Ovary (tissue), 9 donors: ENCODE measurements around the gene ANXA9. TPM values are rescaled to one million over a fixed set of nuclear protein-coding genes. Genes with fewer than 3 reads are reported as not detected.

Source experiments
- DNase-seq, 5 donors: peaks; one replicate each; pipeline ENCODE4 v3.0.0-alpha.2; 2019 to 2020
- H3K27ac ChIP-seq, 2 donors: fragments of 200-600 bp; one replicate each; pipeline versions ENCODE4 v1.5.1 to v1.8.0; 2019 to 2022
- H3K27me3 ChIP-seq: fragments of 200-600 bp; one replicate; pipeline ENCODE4 v1.8.0; 2022
- H3K36me3 ChIP-seq: fragments of 200-600 bp; sonication (generic); one replicate; pipeline ENCODE4 v1.5.1; 2019
- H3K4me1 ChIP-seq: one replicate; pipeline ENCODE4 v1.8.1; 2013; ENCODE audit warnings: mild to moderate bottlenecking, moderate library complexity; ENCODE audit not compliant: insufficient read depth
- H3K4me3 ChIP-seq: fragments of 200-600 bp; sonication (generic); one replicate; pipeline ENCODE4 v1.5.1; 2017
- H3K9me3 ChIP-seq, 2 donors: fragments of 200-600 bp in 1 of 2; sonication (generic) in 1 of 2; one replicate each; pipeline versions ENCODE4 v1.5.1 to v1.8.1; 2013 to 2019; ENCODE audit warnings: mild to moderate bottlenecking in 1 of 2, moderate library complexity in 1 of 2
- EP300 ChIP-seq: sonication (generic); formaldehyde crosslinking; IDR thresholded peaks from one replicate; pipeline ENCODE4 v1.6.1; 2017; ENCODE audit warnings: antibody characterized with exemption
- POLR2A ChIP-seq: fragments of 450-650 bp; IDR thresholded peaks from one replicate; pipeline ENCODE4 v1.6.1; 2017; ENCODE audit warnings: antibody characterized with exemption, mild to moderate bottlenecking, moderate library complexity
- WGBS, 3 donors: extraction: QIAGEN DNeasy Blood & Tissue Kit in 1 of 3; methylation state at CpG; one replicate each; pipeline versions ENCODE4 v1.1.5 to v1.1.7; 2013 to 2017; 5-methylcytosine and 5-hydroxymethylcytosine counted together
- intact Hi-C, 4 donors: fragments of 100-400 bp; cut with DNase I; formaldehyde crosslinking; loops; one replicate each; pipeline versions ENCODE4 v1.11.0 to v1.15.1; 2022 to 2023
- polyA plus RNA-seq, 2 donors: library from polyadenylated mRNA; stranded (reverse); fragments of 200-250 nt in 1 of 2; fragments of 350-450 nt in 1 of 2; fragmentation: Illumina TruSeq in 1 of 2; extraction: RNeasy Lipid Tissue Mini Kit (QIAGEN cat#74804) in 1 of 2; gene quantifications; one replicate each; pipeline ENCODE4 v1.2.3, GENCODE V29; 2013 to 2014
- total RNA-seq, 7 donors: library from RNA; depleted of rRNA in 2 of 7; stranded (reverse); fragments of >200 nt in 2 of 7; fragmentation: NEBNext Ultra II Directional in 3 of 7; extraction: Animal tissue kit (Norgen Biotek cat#: 25700) in 3 of 7; gene quantifications; one replicate each; pipeline versions ENCODE4 v1.1.0 to v1.2.4, GENCODE V29; 2016 to 2023
- TF ChIP-seq, protein P1 (sequence below), 3 donors: fragments of 450-650 bp in 2 of 3; fragments of 200-600 bp in 1 of 3; IDR thresholded peaks; one replicate each; pipeline versions ENCODE4 v1.5.1 to v1.8.0; 2016 to 2022; ENCODE audit warnings: antibody characterized with exemption in 3 of 3, mild to moderate bottlenecking in 1 of 3
- donor health status: DM: no; HTN: no; CAD: no; lungs with moderate emphysema.
- donor health status: DM: no; HTN: no; CAD: no.
- donor health status: Bipolar disorder and iron deficiency.
- donor health status: DM: yes; HTN: yes; CAD: no.
- donor health status: DM: no; HTN: no; CAD: no.
- donor health status: DM: yes; HTN: yes; CAD: no.

Gene ANXA9
- total and polyA plus RNA-seq, 9 donors, result 0.24 to 6.9 (median 0.79) TPM

DNA sequence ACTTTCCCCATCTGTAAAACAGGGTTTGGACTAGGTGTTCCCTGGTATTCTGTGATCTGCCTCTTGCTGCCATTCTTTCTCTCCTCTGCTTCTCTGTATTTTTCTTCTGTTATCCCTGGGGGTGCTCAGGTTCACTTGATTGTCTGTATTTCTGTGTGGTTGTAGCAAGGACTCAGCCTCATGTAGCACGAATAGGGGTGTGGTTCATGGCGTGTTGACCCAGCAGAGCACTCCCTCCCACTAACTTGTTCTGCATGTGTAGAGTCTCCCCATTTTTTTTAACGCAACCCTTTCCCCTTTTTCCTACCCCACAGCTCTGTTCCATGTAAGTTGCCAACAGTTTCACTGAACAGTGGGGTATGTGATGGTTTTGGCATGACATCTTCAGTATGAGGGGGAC is 53.1 kb downstream of the ANXA9 start:
- DNase-seq, result no peak
- no peaks in the 10 kb centered on the region for H3K9me3 ChIP-seq
- no peaks in the 10 kb centered on the region for H3K36me3 ChIP-seq
- TF ChIP-seq, protein P1, sequence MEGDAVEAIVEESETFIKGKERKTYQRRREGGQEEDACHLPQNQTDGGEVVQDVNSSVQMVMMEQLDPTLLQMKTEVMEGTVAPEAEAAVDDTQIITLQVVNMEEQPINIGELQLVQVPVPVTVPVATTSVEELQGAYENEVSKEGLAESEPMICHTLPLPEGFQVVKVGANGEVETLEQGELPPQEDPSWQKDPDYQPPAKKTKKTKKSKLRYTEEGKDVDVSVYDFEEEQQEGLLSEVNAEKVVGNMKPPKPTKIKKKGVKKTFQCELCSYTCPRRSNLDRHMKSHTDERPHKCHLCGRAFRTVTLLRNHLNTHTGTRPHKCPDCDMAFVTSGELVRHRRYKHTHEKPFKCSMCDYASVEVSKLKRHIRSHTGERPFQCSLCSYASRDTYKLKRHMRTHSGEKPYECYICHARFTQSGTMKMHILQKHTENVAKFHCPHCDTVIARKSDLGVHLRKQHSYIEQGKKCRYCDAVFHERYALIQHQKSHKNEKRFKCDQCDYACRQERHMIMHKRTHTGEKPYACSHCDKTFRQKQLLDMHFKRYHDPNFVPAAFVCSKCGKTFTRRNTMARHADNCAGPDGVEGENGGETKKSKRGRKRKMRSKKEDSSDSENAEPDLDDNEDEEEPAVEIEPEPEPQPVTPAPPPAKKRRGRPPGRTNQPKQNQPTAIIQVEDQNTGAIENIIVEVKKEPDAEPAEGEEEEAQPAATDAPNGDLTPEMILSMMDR (IDR thresholded peaks at IDR 0.05), result no peak
- no peak for TF ChIP-seq EP300
- TF ChIP-seq POLR2A, result no peak
- H3K27me3 ChIP-seq, result no peaks in the 10 kb centered on the region
- no peak overlapping the region for H3K4me3 ChIP-seq
- WGBS, 3 donors, result 82 to 86% (median 84%) methylated on average over 3 of the region's 3 CpGs
- H3K4me1 ChIP-seq, result no peaks in the 10 kb centered on the region
- no peak overlapping the region for H3K27ac ChIP-seq
- intact Hi-C loops, result no loop called here

DNA sequence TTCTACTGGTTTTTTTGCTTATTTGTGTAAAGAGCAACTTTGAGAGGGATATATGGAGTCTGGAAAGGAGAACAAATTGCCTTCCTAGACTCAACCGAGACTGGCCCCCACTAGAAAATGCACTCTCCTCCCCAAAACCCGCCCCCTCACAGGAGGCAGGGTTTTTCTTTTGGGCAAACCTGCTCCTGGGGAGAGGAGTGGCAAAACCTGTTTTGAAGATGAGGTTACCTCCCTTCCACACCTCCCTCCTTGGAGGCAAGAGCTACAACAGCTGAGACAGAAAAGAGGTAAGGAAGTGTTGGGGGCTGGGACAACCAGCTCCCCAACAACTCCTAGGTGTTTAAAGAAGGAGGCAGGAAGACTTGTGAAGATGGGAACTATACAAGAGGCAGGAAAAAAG is 54.3 kb downstream of the ANXA9 start, which contains the start of gene BNIPL:
TSS of gene BNIPL (plus strand) at position 231 of the 400 bp plus-strand sequence. CDS start at position 371, 140 bp downstream.
- H3K4me3 ChIP-seq, result no peak within 1 kb of the TSS
- TF ChIP-seq EP300, result no peak
- TF ChIP-seq, protein P1 (IDR thresholded peaks at IDR 0.05), result no peak
- TF ChIP-seq POLR2A, result no peak
- no peaks in the 10 kb centered on the region for H3K4me1 ChIP-seq
- intact Hi-C loops, result no loop called here
- WGBS, 3 donors, result 43 to 53% (median 48%) methylated on average over 2 of the region's 2 CpGs
- no peaks in the 10 kb centered on the region for H3K36me3 ChIP-seq
- no peak within 1 kb of the TSS for H3K27ac ChIP-seq
- H3K27me3 ChIP-seq, result no peaks in the 10 kb centered on the region
- no peaks in the 10 kb centered on the region for H3K9me3 ChIP-seq
- no peak for DNase-seq

DNA sequence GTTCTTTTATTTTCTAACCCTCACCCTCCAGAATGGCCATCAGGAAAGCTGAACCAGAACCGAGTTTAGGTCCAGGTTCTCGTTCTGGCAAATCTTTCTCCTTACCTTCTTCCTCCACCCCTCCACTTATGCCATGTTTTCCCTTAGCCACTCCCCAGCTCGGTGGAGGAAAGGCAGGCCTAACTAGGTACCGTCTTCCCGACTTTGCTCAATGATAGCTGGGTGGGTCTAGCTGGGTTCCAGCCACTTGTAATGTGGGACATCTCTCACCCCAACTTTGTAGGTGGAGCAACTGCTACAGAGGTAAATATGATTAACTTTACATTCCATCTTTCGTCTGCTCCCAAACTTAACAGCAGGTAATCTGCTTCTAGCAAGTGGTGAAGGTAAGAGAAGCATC is 54.9 kb downstream of the ANXA9 start:
- Histone ChIP-seq H3K36me3 (no peaks in the 10 kb centered on the region), H3K27me3 (no peaks in the 10 kb centered on the region), H3K9me3 (no peaks in the 10 kb centered on the region), H3K4me3 (no peak overlapping the region), H3K4me1 (no peaks in the 10 kb centered on the region), H3K27ac (no peak overlapping the region)
- DNase-seq, result no peak
- WGBS, 3 donors, result 73 to 80% (median 80%) methylated on average over 6 of the region's 6 CpGs
- TF ChIP-seq POLR2A (no peak), EP300 (no peak)
- TF ChIP-seq, protein P1 (IDR thresholded peaks at IDR 0.05), result no peak
- intact Hi-C loops, result no loop called here

DNA sequence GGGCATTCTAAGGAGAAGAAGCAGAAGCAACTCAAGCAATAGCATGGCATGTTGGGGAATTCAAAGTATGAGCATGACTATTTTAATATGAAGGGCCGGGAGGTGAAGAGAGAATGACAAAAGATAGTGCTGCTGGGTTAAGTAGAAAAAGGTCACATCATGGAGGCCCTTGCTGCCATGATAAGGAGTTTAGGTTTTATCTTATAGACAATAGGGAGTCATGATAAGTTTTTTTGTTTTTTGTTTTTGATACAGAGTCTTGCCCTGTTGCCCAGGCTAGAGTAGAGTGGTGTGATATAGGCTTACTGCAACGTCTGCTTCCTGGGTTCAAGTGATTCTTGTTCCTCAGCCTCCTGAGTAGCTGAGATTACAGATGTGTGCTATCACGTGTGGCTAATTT is 57.4 kb downstream of the ANXA9 start:
- H3K36me3 ChIP-seq, result no peaks in the 10 kb centered on the region
- H3K27ac ChIP-seq, result no peak overlapping the region
- H3K9me3 ChIP-seq, result no peaks in the 10 kb centered on the region
- H3K4me3 ChIP-seq, result no peak overlapping the region
- 89 to 92% (median 91%) methylated on average over 3 of the region's 3 CpGs for WGBS, 3 donors
- TF ChIP-seq EP300 (no peak), POLR2A (no peak)
- TF ChIP-seq, protein P1 (IDR thresholded peaks at IDR 0.05), result no peak
- H3K27me3 ChIP-seq, result no peaks in the 10 kb centered on the region
- no peak for DNase-seq
- no peaks in the 10 kb centered on the region for H3K4me1 ChIP-seq
- intact Hi-C loops, result no loop called here

DNA sequence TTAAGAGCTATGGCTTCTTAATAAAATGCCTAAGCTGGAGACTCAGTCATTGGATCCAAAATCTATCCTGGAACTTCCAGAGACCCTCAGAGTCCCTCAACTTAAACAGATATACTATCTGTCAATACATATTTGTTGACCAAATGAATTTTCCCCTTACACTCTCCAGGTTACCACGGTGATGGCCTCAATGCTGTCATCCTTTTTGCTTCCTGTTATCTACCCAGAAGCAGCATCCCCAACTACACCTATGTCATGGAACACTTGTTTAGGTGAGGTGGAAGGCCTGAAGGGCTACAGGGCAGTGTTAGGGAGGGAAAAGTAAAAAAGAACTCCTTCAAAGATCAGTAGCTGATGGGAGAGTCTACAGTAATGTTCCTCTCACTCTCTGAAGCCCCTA is 61.1 kb downstream of the ANXA9 start:
- intact Hi-C loops, result no loop called here

More for the DNA sequence above, 61.1 kb downstream of the ANXA9 start:
- Histone ChIP-seq H3K36me3 (no peaks in the 10 kb centered on the region), H3K9me3 (no peaks in the 10 kb centered on the region), H3K4me1 (no peaks in the 10 kb centered on the region), H3K27me3 (no peaks in the 10 kb centered on the region), H3K4me3 (no peak overlapping the region), H3K27ac (no peak overlapping the region)
- 88 to 94% (median 90%) methylated on average over 1 of the region's 1 CpG for WGBS, 3 donors
- DNase-seq, result no peak
- TF ChIP-seq EP300 (no peak), POLR2A (no peak)
- TF ChIP-seq, protein P1 (IDR thresholded peaks at IDR 0.05), result no peak
